GM18867 (cell line): ENCODE measurements around the gene EPHB3.

Experiments used
- ATAC-seq: cut with Tn5 transposase; IDR thresholded peaks from one replicate; pipeline ENCODE4 v1.9.1; 2021; ENCODE audit warnings: mild to moderate bottlenecking, moderate library complexity; ENCODE audit not compliant: unreplicated experiment

The EPHB3 gene

GRCh38 chr3:184563561-184563925, 2.0 kb downstream of the EPHB3 start:
- ATAC-seq: no peak

GRCh38 chr3:184563941-184564684, 2.5 kb downstream of the EPHB3 start:
- ATAC-seq: no peak

GRCh38 chr3:184564685-184565385, 3.2 kb downstream of the EPHB3 start:
- no peak for ATAC-seq

- ATAC-seq: no peak
Observed at GRCh38 chr3:184565421-184566211, 4.0 kb downstream of the EPHB3 start.

- ATAC-seq: no peak
Observed at GRCh38 chr3:184566441-184567414, 5.1 kb downstream of the EPHB3 start.

- ATAC-seq: no peak
Observed at GRCh38 chr3:184567946-184568559, 6.5 kb downstream of the EPHB3 start.

GRCh38 chr3:184568560-184568923, 7.0 kb downstream of the EPHB3 start:
- no peak for ATAC-seq

- ATAC-seq: no peak
Observed at GRCh38 chr3:184568924-184569829, 7.6 kb downstream of the EPHB3 start.

GRCh38 chr3:184570035-184570434, 8.4 kb downstream of the EPHB3 start:
- no peak for ATAC-seq

GRCh38 chr3:184570489-184570888, 8.9 kb downstream of the EPHB3 start:
- no peak for ATAC-seq

GRCh38 chr3:184571750-184572377, 10.3 kb downstream of the EPHB3 start:
- no peak for ATAC-seq

- no peak for ATAC-seq
Observed at GRCh38 chr3:184572633-184573270, 11.2 kb downstream of the EPHB3 start.

- no peak for ATAC-seq
Observed at GRCh38 chr3:184574515-184575417, 13.2 kb downstream of the EPHB3 start.

- no peak for ATAC-seq
Observed at GRCh38 chr3:184575701-184576100, 14.1 kb downstream of the EPHB3 start.

- no peak for ATAC-seq
Observed at GRCh38 chr3:184576457-184577240, 15.1 kb downstream of the EPHB3 start.

- ATAC-seq: no peak
Observed at GRCh38 chr3:184577546-184577945, 16.0 kb downstream of the EPHB3 start.
